Measurements from ENCODE around the gene STUM.

The STUM gene

GRCh38 chr1:226626577-226626956, 78.0 kb downstream of the STUM start:
- Histone ChIP-seq H3K4me1 (ENCODE audit: low read length) (peaks cover 6% of the 10 kb centered on the region), H3K4me2 (ENCODE audit: low read depth, low read length) (peak overlapping the region; percentile 56), H3K4me3 (ENCODE audit: low read length) (0 out of 2 replicates have a peak overlapping the region, but pooled peaks have one; percentile 17), H3F3A (ENCODE audit: insufficient read depth, low read length) (no peaks in the 10 kb centered on the region), H3K27me3 (replicated peaks; ENCODE audit: insufficient read depth, low read length) (no peaks in the 10 kb centered on the region), H4K20me1 (ENCODE audit: insufficient read depth, low read length) (no peaks in the 10 kb centered on the region), H2AFZ (ENCODE audit: low read length) (peak overlapping the region; percentile 52), H3K79me2 (ENCODE audit: low read length) (no peaks in the 10 kb centered on the region), H3K9me3 (replicated peaks; ENCODE audit: insufficient read depth, low read length) (no peaks in the 10 kb centered on the region), H3K36me3 (replicated peaks; ENCODE audit: insufficient read depth, low read length) (no peaks in the 10 kb centered on the region), H3K9me2 (replicated peaks; ENCODE audit: insufficient read depth, low read length) (no peaks in the 10 kb centered on the region), H3K9ac (ENCODE audit: low read length) (no peak overlapping the region; the same call in 1 of the 2 replicates), H3K27ac (ENCODE audit: low read length) (no peak overlapping the region)
- TF ChIP-seq EZH2phosphoT487 (IDR thresholded peaks at IDR 0.05; ENCODE audit: low read length), result no peak
- TF ChIP-seq CTCF (IDR thresholded peaks at IDR 0.05; ENCODE audit: low read length), result peak; percentile 100
- DNase-seq, result peak; percentile 80

DNA sequence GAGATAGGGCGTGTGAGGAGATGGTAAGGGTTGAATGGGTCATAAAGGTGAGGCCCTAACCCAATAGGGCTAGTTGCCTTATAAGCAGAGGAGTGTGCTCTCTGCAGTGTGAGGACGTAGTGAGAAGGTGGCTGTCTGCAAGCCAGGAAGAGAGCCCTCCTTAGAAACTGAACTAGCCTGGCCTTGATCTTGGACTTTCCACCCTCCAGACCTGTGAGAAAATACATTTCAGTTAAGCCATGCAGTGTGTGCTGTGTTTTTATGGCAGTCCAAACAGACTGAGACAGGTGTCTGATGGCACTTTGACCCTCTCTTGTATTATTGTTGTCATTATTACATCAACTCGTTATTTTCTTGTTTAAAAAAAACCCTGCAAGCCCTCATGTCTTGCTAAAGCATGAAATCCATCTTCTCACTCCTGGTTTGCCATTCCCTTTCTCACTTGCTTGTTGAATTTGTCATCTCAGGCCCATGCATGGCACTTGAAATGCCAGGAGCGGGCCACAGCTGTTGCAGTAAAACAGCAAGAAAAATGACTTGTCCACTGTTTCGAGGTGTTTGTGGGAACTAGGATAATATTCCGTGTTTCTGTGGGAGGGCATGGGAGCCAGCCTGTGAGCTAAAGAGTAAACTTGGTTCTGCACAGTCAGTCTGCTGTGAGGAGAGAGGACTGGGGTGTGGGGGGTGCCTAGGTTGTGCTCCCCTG, 78.6 kb downstream of the STUM start:
- no peak overlapping the region for H3K9ac ChIP-seq (ENCODE audit: low read length)
- H3K4me2 ChIP-seq (ENCODE audit: low read depth, low read length), result no peak overlapping the region
- no peaks in the 10 kb centered on the region for H4K20me1 ChIP-seq (ENCODE audit: insufficient read depth, low read length)
- no peak for DNase-seq
- H2AFZ ChIP-seq (ENCODE audit: low read length), result no peak overlapping the region
- H3K4me3 ChIP-seq (ENCODE audit: low read length), result no peak overlapping the region
- no peaks in the 10 kb centered on the region for H3K27me3 ChIP-seq (replicated peaks; ENCODE audit: insufficient read depth, low read length)
- no peaks in the 10 kb centered on the region for H3K36me3 ChIP-seq (replicated peaks; ENCODE audit: insufficient read depth, low read length)
- no peak for TF ChIP-seq EZH2 (optimal IDR thresholded peaks at IDR 0.05; ENCODE audit: low read depth, low read length)
- TF ChIP-seq EZH2phosphoT487 (IDR thresholded peaks at IDR 0.05; ENCODE audit: low read length), result no peak
- no peak for TF ChIP-seq CTCF (IDR thresholded peaks at IDR 0.05; ENCODE audit: low read length)
- H3K79me2 ChIP-seq (ENCODE audit: low read length), result no peaks in the 10 kb centered on the region
- H3F3A ChIP-seq (ENCODE audit: insufficient read depth, low read length), result no peaks in the 10 kb centered on the region
- no peaks in the 10 kb centered on the region for H3K9me3 ChIP-seq (replicated peaks; ENCODE audit: insufficient read depth, low read length)
- no peaks in the 10 kb centered on the region for H3K9me2 ChIP-seq (replicated peaks; ENCODE audit: insufficient read depth, low read length)
- H3K27ac ChIP-seq (ENCODE audit: low read length), result no peak overlapping the region
- peaks cover 6% of the 10 kb centered on the region for H3K4me1 ChIP-seq (ENCODE audit: low read length)

- H3K4me1 ChIP-seq (ENCODE audit: low read length), result peaks cover 6% of the 10 kb centered on the region
- TF ChIP-seq EZH2 (optimal IDR thresholded peaks at IDR 0.05; ENCODE audit: low read depth, low read length) (no peak), CTCF (IDR thresholded peaks at IDR 0.05; ENCODE audit: low read length) (no peak), EZH2phosphoT487 (IDR thresholded peaks at IDR 0.05; ENCODE audit: low read length) (no peak)
- no peak for DNase-seq
- no peak overlapping the region for H3K4me3 ChIP-seq (ENCODE audit: low read length)
- no peaks in the 10 kb centered on the region for H4K20me1 ChIP-seq (ENCODE audit: insufficient read depth, low read length)
- no peak overlapping the region for H3K4me2 ChIP-seq (ENCODE audit: low read depth, low read length)
- H3K27ac ChIP-seq (ENCODE audit: low read length), result no peak overlapping the region
- H2AFZ ChIP-seq (ENCODE audit: low read length), result no peak overlapping the region
- no peaks in the 10 kb centered on the region for H3K27me3 ChIP-seq (replicated peaks; ENCODE audit: insufficient read depth, low read length)
- H3F3A ChIP-seq (ENCODE audit: insufficient read depth, low read length), result no peaks in the 10 kb centered on the region
- no peaks in the 10 kb centered on the region for H3K9me2 ChIP-seq (replicated peaks; ENCODE audit: insufficient read depth, low read length)
- no peaks in the 10 kb centered on the region for H3K9me3 ChIP-seq (replicated peaks; ENCODE audit: insufficient read depth, low read length)
- no peak overlapping the region for H3K9ac ChIP-seq (ENCODE audit: low read length)
- H3K79me2 ChIP-seq (ENCODE audit: low read length), result no peaks in the 10 kb centered on the region
- no peaks in the 10 kb centered on the region for H3K36me3 ChIP-seq (replicated peaks; ENCODE audit: insufficient read depth, low read length)
Observed at GRCh38 chr1:226627924-226628611, 79.5 kb downstream of the STUM start.
